Testis (tissue), 3 donors: ENCODE measurements around the gene PRKAG3. TPM values are rescaled to one million over a fixed set of nuclear protein-coding genes. Genes with fewer than 3 reads are reported as not detected.

Source experiments
- DNase-seq: peaks from one replicate; pipeline ENCODE4 v3.0.0-alpha.2; 2019
- H3K27ac ChIP-seq, 2 donors: fragments of 200-600 bp; sonication (generic); one replicate each; pipeline ENCODE4 v1.5.1; 2019
- H3K27me3 ChIP-seq: fragments of 200-600 bp; sonication (generic); one replicate; pipeline ENCODE4 v1.5.1; 2019
- H3K36me3 ChIP-seq: fragments of 200-600 bp; sonication (generic); one replicate; pipeline ENCODE4 v1.5.1; 2017; ENCODE audit warnings: low read depth; ENCODE audit errors: missing control alignments
- H3K4me1 ChIP-seq: fragments of 200-600 bp; sonication (generic); one replicate; pipeline ENCODE4 v1.5.1; 2019
- H3K4me3 ChIP-seq, 2 donors: fragments of 200-600 bp; sonication (generic); one replicate each; pipeline ENCODE4 v1.5.1; 2017 to 2019
- H3K9me3 ChIP-seq: fragments of 200-600 bp; sonication (generic); one replicate; pipeline ENCODE4 v1.5.1; 2017
- POLR2A ChIP-seq: fragments of 450-650 bp; IDR thresholded peaks from one replicate; pipeline ENCODE4 v1.6.1; 2017; ENCODE audit warnings: antibody characterized with exemption, mild to moderate bottlenecking, moderate library complexity
- WGBS, 2 donors: methylation state at CpG; one replicate each; pipeline ENCODE4 v1.1.5; 2018; 5-methylcytosine and 5-hydroxymethylcytosine counted together
- intact Hi-C: fragments of 100-400 bp; cut with DNase I; formaldehyde crosslinking; loops from one replicate; pipeline ENCODE4 v1.15.1; 2023; ENCODE audit warnings: low total_unique reads
- polyA plus RNA-seq: library from polyadenylated mRNA; stranded (reverse); fragments of 350-450 nt; fragmentation: Illumina TruSeq; extraction: RNeasy Lipid Tissue Mini Kit (QIAGEN cat#74804); gene quantifications from one replicate; pipeline ENCODE4 v1.2.3, GENCODE V29; 2014; ENCODE audit warnings: low read depth, low replicate concordance; ENCODE audit not compliant: insufficient read depth
- total RNA-seq, 2 donors: library from RNA; depleted of rRNA; stranded (reverse); fragments of >200 nt; gene quantifications; one replicate each; pipeline ENCODE4 v1.2.3, GENCODE V29; 2016
- TF ChIP-seq, protein P1 (sequence below), 3 experiments: fragments of 450-650 bp in 2 of 3; fragments of 200-600 bp in 1 of 3; sonication (generic) in 1 of 3; IDR thresholded peaks; one replicate each; pipeline ENCODE4 v1.5.1; 2016 to 2019; ENCODE audit warnings: antibody characterized with exemption in 3 of 3, mild to moderate bottlenecking in 2 of 3, moderate library complexity in 1 of 3

The PRKAG3 gene
- total and polyA plus RNA-seq, 3 donors from 2014 or later = 0.25 to 0.40 (median 0.39) TPM

DNA sequence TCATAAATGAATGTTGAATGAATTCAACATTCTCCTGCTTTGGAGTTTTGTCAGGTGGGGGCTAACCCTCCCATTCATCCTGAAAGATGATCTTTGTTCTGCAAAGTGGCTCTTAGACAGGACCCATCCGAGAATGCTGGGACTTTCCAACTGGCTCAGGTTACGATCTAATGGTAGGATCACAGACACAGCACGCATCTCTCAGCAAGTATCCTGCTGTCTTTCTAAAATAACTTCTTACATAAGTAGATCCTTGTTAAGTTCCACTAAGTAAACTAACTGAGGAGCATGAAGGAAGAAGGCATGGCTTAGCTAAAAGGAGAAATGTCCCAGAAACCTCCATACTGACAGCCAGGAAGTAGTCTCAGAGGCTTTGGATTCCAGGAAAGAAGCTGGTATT lies 26.0 kb downstream of the PRKAG3 start:
- intact Hi-C loops = no loop called here
- WGBS, 2 donors = 22 to 38% methylated on average over 3 of the region's 3 CpGs
- Histone ChIP-seq H3K4me3 (no peak overlapping the region), H3K9me3 (no peaks in the 10 kb centered on the region), H3K36me3 (no peaks in the 10 kb centered on the region), H3K27ac (peak overlapping the region; percentile 29 to 73), H3K27me3 (no peaks in the 10 kb centered on the region), H3K4me1 (no peaks in the 10 kb centered on the region)
- DNase-seq = no peak
- TF ChIP-seq POLR2A = no peak
- TF ChIP-seq, protein P1, sequence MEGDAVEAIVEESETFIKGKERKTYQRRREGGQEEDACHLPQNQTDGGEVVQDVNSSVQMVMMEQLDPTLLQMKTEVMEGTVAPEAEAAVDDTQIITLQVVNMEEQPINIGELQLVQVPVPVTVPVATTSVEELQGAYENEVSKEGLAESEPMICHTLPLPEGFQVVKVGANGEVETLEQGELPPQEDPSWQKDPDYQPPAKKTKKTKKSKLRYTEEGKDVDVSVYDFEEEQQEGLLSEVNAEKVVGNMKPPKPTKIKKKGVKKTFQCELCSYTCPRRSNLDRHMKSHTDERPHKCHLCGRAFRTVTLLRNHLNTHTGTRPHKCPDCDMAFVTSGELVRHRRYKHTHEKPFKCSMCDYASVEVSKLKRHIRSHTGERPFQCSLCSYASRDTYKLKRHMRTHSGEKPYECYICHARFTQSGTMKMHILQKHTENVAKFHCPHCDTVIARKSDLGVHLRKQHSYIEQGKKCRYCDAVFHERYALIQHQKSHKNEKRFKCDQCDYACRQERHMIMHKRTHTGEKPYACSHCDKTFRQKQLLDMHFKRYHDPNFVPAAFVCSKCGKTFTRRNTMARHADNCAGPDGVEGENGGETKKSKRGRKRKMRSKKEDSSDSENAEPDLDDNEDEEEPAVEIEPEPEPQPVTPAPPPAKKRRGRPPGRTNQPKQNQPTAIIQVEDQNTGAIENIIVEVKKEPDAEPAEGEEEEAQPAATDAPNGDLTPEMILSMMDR (IDR thresholded peaks at IDR 0.05) = no peak

- Histone ChIP-seq H3K9me3 (no peaks in the 10 kb centered on the region), H3K27ac (no peak overlapping the region), H3K27me3 (no peaks in the 10 kb centered on the region), H3K36me3 (no peaks in the 10 kb centered on the region), H3K4me3 (no peak overlapping the region), H3K4me1 (no peaks in the 10 kb centered on the region)
- no peak for TF ChIP-seq POLR2A
- TF ChIP-seq, protein P1 (IDR thresholded peaks at IDR 0.05) = no peak
- intact Hi-C loops = no loop called here
- DNase-seq = no peak
- 93 to 100% methylated on average over 1 of the region's 1 CpG for WGBS, 2 donors
Observed at GRCh38 chr2:218804817-218805216, 26.8 kb downstream of the PRKAG3 start.

DNA sequence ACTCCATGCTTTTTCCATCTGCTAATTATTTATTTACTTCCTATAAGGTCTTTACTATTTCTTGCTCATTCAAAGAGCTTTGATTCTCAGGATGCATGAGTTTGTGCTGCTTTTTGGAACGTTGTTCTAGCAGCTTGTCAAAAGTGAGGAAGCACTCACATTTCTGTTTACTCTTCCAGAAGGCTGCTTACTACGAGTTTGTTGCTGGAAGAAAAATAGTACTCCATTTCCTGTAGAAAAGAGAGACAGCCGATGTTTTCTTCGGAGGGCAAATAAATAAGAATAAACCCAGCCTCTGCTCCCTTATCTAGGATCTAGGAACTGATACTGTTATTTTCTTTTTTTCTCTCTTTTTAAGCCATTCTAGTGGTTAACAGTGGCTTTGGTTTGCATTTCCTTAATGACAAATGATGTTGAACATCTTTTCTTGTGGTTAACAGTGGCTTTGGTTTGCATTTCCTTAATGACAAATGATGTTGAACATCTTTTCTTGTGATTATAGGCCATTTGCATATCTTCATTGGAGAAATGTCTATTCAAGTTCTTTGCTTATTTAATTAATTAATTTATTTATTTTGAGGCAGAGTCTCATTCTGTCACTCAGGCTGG lies 29.1 kb downstream of the PRKAG3 start:
- no peaks in the 10 kb centered on the region for H3K27me3 ChIP-seq
- no peak overlapping the region for H3K4me3 ChIP-seq
- no peaks in the 10 kb centered on the region for H3K4me1 ChIP-seq
- H3K36me3 ChIP-seq = no peaks in the 10 kb centered on the region
- H3K9me3 ChIP-seq = no peaks in the 10 kb centered on the region
- 35 to 43% methylated on average over 4 of the region's 4 CpGs for WGBS, 2 donors
- DNase-seq = no peak
- intact Hi-C loops = no loop called here
- no peak overlapping the region for H3K27ac ChIP-seq
- no peak for TF ChIP-seq POLR2A
- TF ChIP-seq, protein P1 (IDR thresholded peaks at IDR 0.05) = no peak

- intact Hi-C loops = no loop called here
- Histone ChIP-seq H3K27me3 (no peaks in the 10 kb centered on the region), H3K4me1 (no peaks in the 10 kb centered on the region), H3K4me3 (no peak overlapping the region), H3K27ac (no peak overlapping the region), H3K9me3 (no peaks in the 10 kb centered on the region), H3K36me3 (no peaks in the 10 kb centered on the region)
- no peak for DNase-seq
- TF ChIP-seq, protein P1 (IDR thresholded peaks at IDR 0.05) = no peak
- no peak for TF ChIP-seq POLR2A
- 59 to 69% methylated on average over 6 of the region's 6 CpGs for WGBS, 2 donors
Observed at GRCh38 chr2:218799990-218800389, 31.6 kb downstream of the PRKAG3 start.
